SU-DHL-6 (cell line): Measurements from ENCODE around the gene SLC30A10.

Source experiments
- CTCF ChIP-seq: fragments of 200-600 bp; sonication (generic); IDR thresholded peaks from one replicate; pipeline ENCODE4 v1.5.1; 2017; ENCODE audit warnings: antibody characterized with exemption, mild to moderate bottlenecking, low read length, moderate library complexity; ENCODE audit not compliant: insufficient read depth, poor library complexity, severe bottlenecking
- EZH2phosphoT487 ChIP-seq: fragments of 200-600 bp; sonication (generic), shearing (Covaris generic); conservative IDR thresholded peaks from 2 replicates; pipeline ENCODE4 v1.6.1; 2018; ENCODE audit warnings: mild to moderate bottlenecking, antibody characterized with exemption, low read length, moderate library complexity, mixed read lengths

GRCh38 chr1:219931033-219931432, 2.7 kb upstream of the SLC30A10 start:
- TF ChIP-seq CTCF (no peak), EZH2phosphoT487 (no peak)
